Activated CD8-positive, alpha-beta T cell treated with anti-CD3 and anti-CD28 coated beads, Interleukin-2, amount 10 ng/mL, durations not matched to agents 7 days and 5 days (primary cell): ENCODE measurements around the gene FBXW5. TPM values are rescaled to one million over a fixed set of nuclear protein-coding genes. Genes with fewer than 3 reads are reported as not detected.

Experiments used
- ATAC-seq: fragments of 150-1000 bp; cut with Tn5 transposase; one replicate; pipeline ENCODE4 v1.10.0; 2021; ENCODE audit warnings: moderate library complexity
- CTCF ChIA-PET: fragments of 350-600 bp; sonication (Branson Sonifier 250); formaldehyde crosslinking; loops from one replicate; lab custom pipeline; 2021; ENCODE audit warnings: antibody characterized with exemption; lab: Charles Lee
- POLR2A ChIA-PET: fragments of 350-600 bp; sonication (Branson Sonifier 250); formaldehyde crosslinking; loops from one replicate; lab custom pipeline; 2021; ENCODE audit warnings: antibody characterized with exemption; lab: Charles Lee
- DNase-seq: peaks from one replicate; pipeline ENCODE4 v3.0.0-alpha.2; 2020
- H3K27ac Mint-ChIP-seq: one replicate; pipeline ENCODE4 v1.8.0; 2021; ENCODE audit warnings: mild to moderate bottlenecking, mixed read lengths
- H3K27me3 Mint-ChIP-seq: one replicate; pipeline ENCODE4 v1.8.0; 2021; ENCODE audit warnings: low read depth, mixed read lengths
- H3K36me3 Mint-ChIP-seq: one replicate; pipeline ENCODE4 v1.8.0; 2021; ENCODE audit warnings: low read depth, mixed read lengths
- H3K4me1 Mint-ChIP-seq: one replicate; pipeline ENCODE4 v1.8.0; 2021; ENCODE audit warnings: low read depth, mixed read lengths
- H3K4me3 Mint-ChIP-seq: one replicate; pipeline ENCODE4 v1.8.0; 2021; ENCODE audit warnings: mild to moderate bottlenecking, mixed read lengths
- H3K9me3 Mint-ChIP-seq: one replicate; pipeline ENCODE4 v1.8.0; 2022; ENCODE audit warnings: mixed read lengths; ENCODE audit not compliant: insufficient read depth
- total RNA-seq, 2 experiments: library from RNA; stranded (reverse); gene quantifications; one replicate each; pipeline ENCODE4 v1.2.3, GENCODE V29; 2021

FBXW5 gene
- total RNA-seq, 2 experiments from 2014 or later, result 103 to 104 TPM

GRCh38 chr9:136937186-136938001, 7.1 kb downstream of the FBXW5 start:
- H3K36me3 Mint-ChIP-seq, result peaks cover 46% of the 10 kb centered on the region
- peaks cover 4% of the 10 kb centered on the region for H3K4me1 Mint-ChIP-seq
- no peaks in the 10 kb centered on the region for H3K9me3 Mint-ChIP-seq
- ChIA-PET CTCF (interaction anchor here (1.1 to 1.3 kb wide), 3 partner anchors 17 to 92 kb away, joined by 3 read pairs; no protein-coding TSS in a partner anchor), POLR2A (interaction anchor here (0.6 to 1.2 kb wide), 3 partner anchors 49 to 209 kb away, joined by 3 read pairs; no protein-coding TSS in a partner anchor)
- DNase-seq (no peak), ATAC-seq (no peak)
- no peak overlapping the region for H3K4me3 Mint-ChIP-seq
- H3K27me3 Mint-ChIP-seq, result no peaks in the 10 kb centered on the region
- H3K27ac Mint-ChIP-seq, result peak overlapping the region; percentile 30

- Mint-ChIP-seq H3K4me3 (no peak overlapping the region), H3K27ac (peak overlapping the region; percentile 14), H3K27me3 (no peaks in the 10 kb centered on the region), H3K4me1 (peaks cover 2% of the 10 kb centered on the region), H3K9me3 (no peaks in the 10 kb centered on the region), H3K36me3 (peaks cover 46% of the 10 kb centered on the region)
- ATAC-seq, result no peak
- ChIA-PET CTCF (interaction anchor here (1.3 kb wide), 2 partner anchors 17 to 93 kb away, joined by 3 read pairs; no protein-coding TSS in a partner anchor), POLR2A (interaction anchor here (0.6 to 1.2 kb wide), 3 partner anchors 48 to 208 kb away, joined by 3 read pairs; no protein-coding TSS in a partner anchor)
- DNase-seq, result no peak
These were observed 7.8 kb downstream of the FBXW5 start for GRCh38 chr9:136936645-136937170.

DNA sequence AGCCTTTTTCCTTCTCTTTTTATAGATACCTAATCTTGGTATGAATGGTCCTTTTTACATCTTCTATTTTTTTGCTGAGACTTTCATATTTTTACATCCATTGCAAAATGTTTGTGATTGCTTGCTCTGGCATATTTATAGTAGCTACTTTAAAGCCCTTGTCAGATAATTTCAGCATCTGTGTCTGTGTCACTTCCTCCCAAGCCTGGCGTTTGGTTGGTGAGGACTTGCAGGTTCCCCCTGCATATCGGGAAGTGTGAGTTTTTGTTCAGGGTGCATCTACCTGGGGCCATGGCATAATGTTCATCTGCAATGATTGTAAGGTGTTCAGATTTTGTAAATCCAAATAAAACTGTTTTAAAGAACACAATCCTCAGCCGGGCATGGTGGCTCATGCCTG, 8.9 kb downstream of the FBXW5 start:
- CTCF ChIA-PET, result interaction anchor here (1.2 kb wide), 1 partner anchor 93 kb away, joined by 4 read pairs; the partner anchor contains the start of gene AJM1
- no peak for DNase-seq

DNA sequence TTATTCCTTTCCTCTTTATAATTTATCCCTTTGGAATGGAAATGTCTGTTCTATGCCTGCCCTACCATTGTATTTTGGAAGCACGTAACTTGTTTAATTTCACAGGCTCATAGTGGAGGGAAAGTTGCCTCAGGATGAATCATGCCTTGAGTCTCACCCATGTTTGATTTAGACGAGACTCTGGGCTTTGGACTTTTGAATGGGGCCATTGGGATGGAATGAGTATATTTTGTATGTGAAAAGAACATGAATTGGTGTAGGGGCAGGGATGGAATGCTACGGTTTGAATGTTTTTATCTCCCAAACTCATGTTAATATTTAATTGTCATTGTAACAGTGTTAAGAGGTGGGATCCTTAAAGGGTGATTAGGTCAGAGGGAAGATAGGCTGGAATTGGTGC, 10.3 kb downstream of the FBXW5 start:
- no peaks in the 10 kb centered on the region for H3K27me3 Mint-ChIP-seq
- H3K9me3 Mint-ChIP-seq, result no peaks in the 10 kb centered on the region
- H3K27ac Mint-ChIP-seq, result no peak overlapping the region
- no peak for ATAC-seq
- POLR2A ChIA-PET, result no interaction called here
- DNase-seq, result no peak
- H3K4me1 Mint-ChIP-seq, result no peaks in the 10 kb centered on the region
- H3K4me3 Mint-ChIP-seq, result no peak overlapping the region
- CTCF ChIA-PET, result interaction anchor here (0.6 to 1.2 kb wide), 2 partner anchors 37 to 92 kb away, joined by 4 read pairs; partner anchors contain the start of gene AJM1
- H3K36me3 Mint-ChIP-seq, result peaks cover 46% of the 10 kb centered on the region

More for the DNA sequence above, 8.9 kb downstream of the FBXW5 start:
- POLR2A ChIA-PET, result no interaction called here
- H3K4me3 Mint-ChIP-seq, result no peak overlapping the region
- H3K36me3 Mint-ChIP-seq, result peaks cover 39% of the 10 kb centered on the region
- H3K4me1 Mint-ChIP-seq, result no peaks in the 10 kb centered on the region
- no peaks in the 10 kb centered on the region for H3K9me3 Mint-ChIP-seq
- H3K27me3 Mint-ChIP-seq, result no peaks in the 10 kb centered on the region
- H3K27ac Mint-ChIP-seq, result no peak overlapping the region
- ATAC-seq, result no peak

- H3K9me3 Mint-ChIP-seq, result no peaks in the 10 kb centered on the region
- H3K27ac Mint-ChIP-seq, result no peak overlapping the region
- H3K4me3 Mint-ChIP-seq, result no peak overlapping the region
- DNase-seq (no peak), ATAC-seq (no peak)
- H3K27me3 Mint-ChIP-seq, result no peaks in the 10 kb centered on the region
- ChIA-PET CTCF (interaction anchor here (1.6 kb wide), 1 partner anchor 98 kb away, joined by 3 read pairs; no protein-coding TSS in a partner anchor), POLR2A (no interaction called here)
- no peaks in the 10 kb centered on the region for H3K4me1 Mint-ChIP-seq
- H3K36me3 Mint-ChIP-seq, result peaks cover 52% of the 10 kb centered on the region
These were observed 12.9 kb downstream of the FBXW5 start for GRCh38 chr9:136931611-136932130.

- POLR2A ChIA-PET, result interaction anchor here (0.6 to 0.8 kb wide), 2 partner anchors 28 to 55 kb away, joined by 3 read pairs; no protein-coding TSS in a partner anchor
- no peak overlapping the region for H3K4me3 Mint-ChIP-seq
- no peak for ATAC-seq
- no peaks in the 10 kb centered on the region for H3K9me3 Mint-ChIP-seq
- no peak overlapping the region for H3K27ac Mint-ChIP-seq
- H3K27me3 Mint-ChIP-seq, result no peaks in the 10 kb centered on the region
- CTCF ChIA-PET, result interaction anchor here (1.0 kb wide), 1 partner anchor 142 kb away, joined by 3 read pairs; no protein-coding TSS in a partner anchor
- H3K36me3 Mint-ChIP-seq, result peaks cover 50% of the 10 kb centered on the region
- no peak for DNase-seq
- no peaks in the 10 kb centered on the region for H3K4me1 Mint-ChIP-seq
These were observed 14.5 kb downstream of the FBXW5 start for GRCh38 chr9:136930014-136930413.

DNA sequence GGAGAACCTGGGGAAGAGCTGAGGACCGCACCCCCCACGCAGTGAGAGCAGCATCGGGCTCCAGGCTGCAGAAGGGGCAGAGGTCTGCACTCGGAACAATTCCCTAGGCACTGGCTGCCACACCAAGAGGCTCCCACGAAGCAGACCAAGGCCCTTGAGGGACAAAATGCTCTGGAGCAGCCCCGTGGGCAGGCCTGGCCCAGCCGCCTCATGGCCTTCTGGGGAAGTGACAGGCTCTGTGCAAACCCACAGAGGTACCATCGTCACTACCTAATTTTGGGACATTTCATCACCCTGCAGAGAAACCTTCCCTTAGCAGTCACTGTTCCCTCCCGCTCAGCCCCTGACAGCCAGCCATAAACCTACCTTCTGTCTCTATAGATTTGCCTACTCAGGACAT, 15.9 kb downstream of the FBXW5 start:
- POLR2A ChIA-PET, result no interaction called here
- Mint-ChIP-seq H3K9me3 (no peaks in the 10 kb centered on the region), H3K4me3 (no peak overlapping the region), H3K36me3 (peaks cover 50% of the 10 kb centered on the region), H3K4me1 (no peaks in the 10 kb centered on the region), H3K27ac (peak overlapping the region; percentile 53), H3K27me3 (no peaks in the 10 kb centered on the region)
- CTCF ChIA-PET, result interaction anchor here (1.3 kb wide), 1 partner anchor 107 kb away, joined by 3 read pairs; no protein-coding TSS in a partner anchor
- ATAC-seq, result no peak
- no peak for DNase-seq

DNA sequence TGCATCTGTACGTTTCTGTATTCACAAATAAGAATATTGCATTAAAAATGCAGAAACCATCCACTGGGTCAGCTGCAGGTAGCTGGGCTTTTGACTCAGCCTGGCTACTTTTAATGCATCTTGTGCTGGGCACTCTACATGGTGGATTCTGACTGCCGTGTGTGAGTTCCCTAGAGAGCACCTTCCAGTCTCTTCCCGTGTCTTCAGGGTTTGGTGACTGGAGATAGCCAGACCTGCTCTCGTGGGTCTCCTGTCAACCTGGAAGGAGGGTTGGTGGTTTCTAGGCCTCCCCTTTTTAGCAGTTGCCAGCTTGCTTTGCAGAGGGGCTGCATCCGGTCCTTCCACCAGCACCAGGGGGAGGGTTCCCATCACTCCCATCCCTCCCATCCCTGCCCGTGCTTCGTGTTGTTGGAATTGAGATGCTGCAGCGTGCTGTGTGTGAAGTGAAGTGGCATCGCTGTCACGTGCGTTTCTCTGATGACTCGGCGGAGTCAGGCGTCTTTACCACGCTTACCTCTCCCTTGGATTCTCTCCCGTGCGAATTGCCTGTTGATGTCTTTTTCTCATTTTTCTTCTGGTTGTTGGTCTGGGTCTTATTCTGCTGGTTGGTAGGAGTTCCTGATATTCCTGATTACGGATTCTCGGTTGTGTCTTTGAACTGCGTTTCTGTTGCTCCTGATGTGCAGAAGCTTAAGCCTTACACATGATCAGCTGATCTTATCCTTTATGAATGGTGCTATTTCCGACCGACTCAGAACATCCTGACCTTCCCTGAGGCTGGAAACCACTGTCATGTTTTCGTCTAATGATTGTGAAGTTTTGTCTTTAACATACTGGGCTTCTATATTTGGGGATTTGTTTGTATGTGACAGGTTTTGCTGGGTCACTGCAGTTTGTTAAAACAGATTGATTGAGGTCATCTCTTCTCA, 16.9 kb downstream of the FBXW5 start:
- Mint-ChIP-seq H3K9me3 (no peaks in the 10 kb centered on the region), H3K4me1 (peaks cover 4% of the 10 kb centered on the region), H3K4me3 (no peak overlapping the region), H3K27ac (no peak overlapping the region), H3K27me3 (no peaks in the 10 kb centered on the region), H3K36me3 (peaks cover 48% of the 10 kb centered on the region)
- no peak for ATAC-seq
- DNase-seq, result no peak
- ChIA-PET POLR2A (no interaction called here), CTCF (interaction anchor here (1.3 to 1.8 kb wide), 2 partner anchors 85 to 108 kb away, joined by 3 to 4 read pairs; partner anchors contain the start of gene AJM1)

GRCh38 chr9:136926749-136927148, 17.8 kb downstream of the FBXW5 start:
- DNase-seq (no peak), ATAC-seq (no peak)
- peaks cover 4% of the 10 kb centered on the region for H3K4me1 Mint-ChIP-seq
- H3K36me3 Mint-ChIP-seq, result peaks cover 47% of the 10 kb centered on the region
- no peaks in the 10 kb centered on the region for H3K9me3 Mint-ChIP-seq
- H3K27me3 Mint-ChIP-seq, result no peaks in the 10 kb centered on the region
- ChIA-PET POLR2A (no interaction called here), CTCF (interaction anchor here (1.0 to 1.8 kb wide), 2 partner anchors 85 to 108 kb away, joined by 3 to 4 read pairs; partner anchors contain the start of gene AJM1)
- peak overlapping the region; percentile 28 for H3K27ac Mint-ChIP-seq
- no peak overlapping the region for H3K4me3 Mint-ChIP-seq

GRCh38 chr9:136926154-136926704, 18.3 kb downstream of the FBXW5 start:
- no peaks in the 10 kb centered on the region for H3K27me3 Mint-ChIP-seq
- no peak overlapping the region for H3K4me3 Mint-ChIP-seq
- POLR2A ChIA-PET, result no interaction called here

More at GRCh38 chr9:136926154-136926704, 18.3 kb downstream of the FBXW5 start:
- DNase-seq (no peak), ATAC-seq (no peak)
- CTCF ChIA-PET, result interaction anchor here (1.0 to 1.8 kb wide), 2 partner anchors 84 to 109 kb away, joined by 3 to 4 read pairs; partner anchors contain the start of gene AJM1
- Mint-ChIP-seq H3K27ac (no peak overlapping the region), H3K9me3 (no peaks in the 10 kb centered on the region), H3K36me3 (peaks cover 45% of the 10 kb centered on the region), H3K4me1 (peaks cover 4% of the 10 kb centered on the region)
